Measurements from ENCODE around the gene DCUN1D1.

GRCh38 chr3:182913889-182914288 is 66.4 kb downstream of the DCUN1D1 start:
- TF ChIP-seq CTCF (IDR thresholded peaks at IDR 0.05), result no peak
- no peak for TF ChIP-seq POLR2A (IDR thresholded peaks at IDR 0.05)

Data from lower leg skin (tissue), 3 donors.